ENCODE data around the gene ERGIC1.

DNA sequence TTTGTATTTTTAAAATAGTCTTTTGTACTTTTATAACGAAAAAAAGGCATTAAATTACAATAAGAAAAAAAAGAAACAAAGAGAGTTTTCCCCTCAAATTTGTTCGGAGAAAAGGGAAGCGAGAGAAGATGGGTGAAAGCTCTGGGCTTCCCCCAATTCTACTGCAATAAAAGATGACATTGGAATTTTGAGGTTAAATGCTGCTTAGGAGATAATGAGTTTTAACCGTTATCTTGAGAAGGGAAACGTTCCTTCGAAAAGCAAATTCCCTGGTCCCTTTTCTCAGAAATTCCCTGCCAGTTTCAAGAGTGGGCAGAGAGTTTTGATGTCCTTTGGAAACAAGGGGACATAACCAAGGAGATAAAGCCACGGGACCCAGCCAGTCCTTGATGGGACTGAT is 18.4 kb upstream of the ERGIC1 start:
- TF ChIP-seq, protein P1, sequence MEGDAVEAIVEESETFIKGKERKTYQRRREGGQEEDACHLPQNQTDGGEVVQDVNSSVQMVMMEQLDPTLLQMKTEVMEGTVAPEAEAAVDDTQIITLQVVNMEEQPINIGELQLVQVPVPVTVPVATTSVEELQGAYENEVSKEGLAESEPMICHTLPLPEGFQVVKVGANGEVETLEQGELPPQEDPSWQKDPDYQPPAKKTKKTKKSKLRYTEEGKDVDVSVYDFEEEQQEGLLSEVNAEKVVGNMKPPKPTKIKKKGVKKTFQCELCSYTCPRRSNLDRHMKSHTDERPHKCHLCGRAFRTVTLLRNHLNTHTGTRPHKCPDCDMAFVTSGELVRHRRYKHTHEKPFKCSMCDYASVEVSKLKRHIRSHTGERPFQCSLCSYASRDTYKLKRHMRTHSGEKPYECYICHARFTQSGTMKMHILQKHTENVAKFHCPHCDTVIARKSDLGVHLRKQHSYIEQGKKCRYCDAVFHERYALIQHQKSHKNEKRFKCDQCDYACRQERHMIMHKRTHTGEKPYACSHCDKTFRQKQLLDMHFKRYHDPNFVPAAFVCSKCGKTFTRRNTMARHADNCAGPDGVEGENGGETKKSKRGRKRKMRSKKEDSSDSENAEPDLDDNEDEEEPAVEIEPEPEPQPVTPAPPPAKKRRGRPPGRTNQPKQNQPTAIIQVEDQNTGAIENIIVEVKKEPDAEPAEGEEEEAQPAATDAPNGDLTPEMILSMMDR (IDR thresholded peaks at IDR 0.05), result no peak
- TF ChIP-seq POLR2AphosphoS5 (IDR thresholded peaks at IDR 0.05), result no peak
- TF ChIP-seq POLR2A (IDR thresholded peaks at IDR 0.05), result no peak

All from prostate gland (tissue), 2 donors.